ENCODE data around the gene IGF2R. TPM values are rescaled to one million over a fixed set of nuclear protein-coding genes. Genes with fewer than 3 reads are reported as not detected.
"Not testable (repeated sequence)": the region's sequence is repeated elsewhere in the genome, so short reads cannot be mapped to it uniquely, and the experiment has no call there.

IGF2R gene
- total RNA-seq, 1 experiment from 2014 or later: 92.2 TPM

DNA sequence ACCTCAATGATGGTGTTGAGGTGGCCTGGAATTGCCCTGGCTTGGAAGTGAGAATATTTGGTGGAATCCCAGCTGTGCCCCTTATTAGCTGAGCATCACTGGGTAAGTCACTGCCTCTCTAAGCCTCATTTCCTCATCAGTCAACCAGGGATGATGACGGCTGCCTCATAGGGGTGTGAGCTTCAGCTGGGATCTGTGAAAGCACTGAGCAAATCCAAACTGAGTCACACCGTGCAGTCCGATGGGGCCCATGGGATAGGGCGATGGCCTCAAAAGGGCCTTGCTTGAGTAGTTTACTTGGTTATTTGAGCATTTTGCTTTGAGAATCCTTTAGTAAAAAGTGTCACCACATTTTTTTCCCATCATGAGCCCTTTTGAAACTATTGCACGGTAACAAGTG lies 153.9 kb downstream of the IGF2R start:
- Histone ChIP-seq H3K4me1 (no peaks in the 10 kb centered on the region), H3K9me3 (no peaks in the 10 kb centered on the region), H3K36me3 (ENCODE audit: control insufficient read depth, insufficient read depth, low read length) (no peaks in the 10 kb centered on the region), H3K4me3 (ENCODE audit: low read depth, low read length) (no peak overlapping the region), H3K27me3 (replicated peaks; ENCODE audit: control insufficient read depth, insufficient read depth, low read length) (no peaks in the 10 kb centered on the region)
- no peak for DNase-seq
- Mint-ChIP-seq H3K27me3 (ENCODE audit: insufficient read depth, unreplicated experiment) (no peaks in the 10 kb centered on the region), H3K4me3 (ENCODE audit: unreplicated experiment) (no peak overlapping the region), H3K36me3 (ENCODE audit: insufficient read depth, unreplicated experiment) (peaks cover 5% of the 10 kb centered on the region), H3K27ac (ENCODE audit: unreplicated experiment) (no peak overlapping the region), H3K9me3 (ENCODE audit: unreplicated experiment) (no peaks in the 10 kb centered on the region), H3K4me1 (ENCODE audit: low read depth, unreplicated experiment) (no peaks in the 10 kb centered on the region)
- BruUV-seq (replicated peaks): no TSS peak
- TF ChIP-seq, protein P1, sequence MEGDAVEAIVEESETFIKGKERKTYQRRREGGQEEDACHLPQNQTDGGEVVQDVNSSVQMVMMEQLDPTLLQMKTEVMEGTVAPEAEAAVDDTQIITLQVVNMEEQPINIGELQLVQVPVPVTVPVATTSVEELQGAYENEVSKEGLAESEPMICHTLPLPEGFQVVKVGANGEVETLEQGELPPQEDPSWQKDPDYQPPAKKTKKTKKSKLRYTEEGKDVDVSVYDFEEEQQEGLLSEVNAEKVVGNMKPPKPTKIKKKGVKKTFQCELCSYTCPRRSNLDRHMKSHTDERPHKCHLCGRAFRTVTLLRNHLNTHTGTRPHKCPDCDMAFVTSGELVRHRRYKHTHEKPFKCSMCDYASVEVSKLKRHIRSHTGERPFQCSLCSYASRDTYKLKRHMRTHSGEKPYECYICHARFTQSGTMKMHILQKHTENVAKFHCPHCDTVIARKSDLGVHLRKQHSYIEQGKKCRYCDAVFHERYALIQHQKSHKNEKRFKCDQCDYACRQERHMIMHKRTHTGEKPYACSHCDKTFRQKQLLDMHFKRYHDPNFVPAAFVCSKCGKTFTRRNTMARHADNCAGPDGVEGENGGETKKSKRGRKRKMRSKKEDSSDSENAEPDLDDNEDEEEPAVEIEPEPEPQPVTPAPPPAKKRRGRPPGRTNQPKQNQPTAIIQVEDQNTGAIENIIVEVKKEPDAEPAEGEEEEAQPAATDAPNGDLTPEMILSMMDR (IDR thresholded peaks at IDR 0.05; ENCODE audit: insufficient read depth in 1 of 2, low read depth in 1 of 2, low read length in 1 of 2, severe bottlenecking in 1 of 2, unreplicated experiment in 1 of 2): no peak
- ChIA-PET CTCF (no interaction called here), POLR2A (no interaction called here)
- intact Hi-C loops (cut with micrococcal nuclease; ENCODE audit: unreplicated experiment): no loop called here

DNA sequence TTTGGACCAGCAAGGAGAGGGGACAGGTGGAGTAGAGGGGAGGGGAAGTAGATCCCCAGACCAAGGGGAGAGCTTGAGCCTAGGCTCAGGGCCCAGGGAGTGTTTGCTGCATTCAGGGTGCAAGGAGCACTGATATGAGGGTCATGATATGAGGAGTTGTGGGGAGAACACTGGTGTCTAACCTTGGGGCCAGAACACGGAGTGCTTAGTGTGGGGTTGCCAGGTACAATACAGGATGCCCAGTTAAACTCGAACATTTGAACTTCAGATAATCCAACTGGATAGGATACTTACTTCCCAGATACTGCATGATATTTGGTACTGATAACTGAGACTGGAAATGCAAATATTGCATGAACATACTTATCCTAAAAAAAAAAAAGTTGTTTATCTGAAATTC lies 155.1 kb downstream of the IGF2R start:
- Mint-ChIP-seq H3K27ac (ENCODE audit: unreplicated experiment) (no peak overlapping the region), H3K9me3 (ENCODE audit: unreplicated experiment) (no peaks in the 10 kb centered on the region), H3K4me3 (ENCODE audit: unreplicated experiment) (no peak overlapping the region), H3K4me1 (ENCODE audit: low read depth, unreplicated experiment) (no peaks in the 10 kb centered on the region), H3K36me3 (ENCODE audit: insufficient read depth, unreplicated experiment) (peaks cover 5% of the 10 kb centered on the region), H3K27me3 (ENCODE audit: insufficient read depth, unreplicated experiment) (no peaks in the 10 kb centered on the region)
- Histone ChIP-seq H3K36me3 (ENCODE audit: control insufficient read depth, insufficient read depth, low read length) (no peaks in the 10 kb centered on the region), H3K4me1 (no peaks in the 10 kb centered on the region), H3K9me3 (no peaks in the 10 kb centered on the region), H3K27me3 (replicated peaks; ENCODE audit: control insufficient read depth, insufficient read depth, low read length) (no peaks in the 10 kb centered on the region), H3K4me3 (ENCODE audit: low read depth, low read length) (no peak overlapping the region)
- BruUV-seq (replicated peaks): no TSS peak
- TF ChIP-seq, protein P1 (IDR thresholded peaks at IDR 0.05; ENCODE audit: insufficient read depth in 1 of 2, low read depth in 1 of 2, low read length in 1 of 2, severe bottlenecking in 1 of 2, unreplicated experiment in 1 of 2): no peak
- intact Hi-C loops (cut with micrococcal nuclease; ENCODE audit: unreplicated experiment): no loop called here
- CTCF ChIA-PET: no interaction called here
- no peak for DNase-seq
- POLR2A ChIA-PET: no interaction called here

DNA sequence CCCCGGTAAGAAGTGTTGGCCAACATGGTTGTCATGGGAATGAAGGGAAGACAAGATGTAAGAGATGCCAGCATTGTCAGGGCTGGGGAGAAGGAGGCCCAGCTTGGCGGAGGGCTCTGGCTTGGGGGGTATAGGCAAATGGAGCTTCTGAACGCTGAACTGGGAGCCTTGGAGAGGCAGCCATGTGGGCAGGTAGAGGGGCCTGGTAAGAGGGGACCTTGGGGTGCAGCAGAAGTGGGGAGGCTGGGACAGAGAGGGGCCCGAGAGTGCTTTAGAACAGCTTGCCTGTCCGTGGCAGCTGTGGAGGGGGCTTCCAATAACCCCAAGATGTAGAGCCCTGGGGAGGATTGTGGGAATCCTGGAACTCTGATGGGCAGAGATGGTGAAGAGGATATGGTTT lies 155.7 kb downstream of the IGF2R start:
- Mint-ChIP-seq H3K36me3 (ENCODE audit: insufficient read depth, unreplicated experiment) (peaks cover under 1% of the 10 kb centered on the region), H3K27ac (ENCODE audit: unreplicated experiment) (no peak overlapping the region), H3K9me3 (ENCODE audit: unreplicated experiment) (no peaks in the 10 kb centered on the region), H3K4me3 (ENCODE audit: unreplicated experiment) (no peak overlapping the region), H3K27me3 (ENCODE audit: insufficient read depth, unreplicated experiment) (no peaks in the 10 kb centered on the region), H3K4me1 (ENCODE audit: low read depth, unreplicated experiment) (no peaks in the 10 kb centered on the region)
- no peak for DNase-seq
- Histone ChIP-seq H3K9me3 (no peaks in the 10 kb centered on the region), H3K4me3 (ENCODE audit: low read depth, low read length) (no peak overlapping the region), H3K4me1 (no peaks in the 10 kb centered on the region), H3K27me3 (replicated peaks; ENCODE audit: control insufficient read depth, insufficient read depth, low read length) (no peaks in the 10 kb centered on the region), H3K36me3 (ENCODE audit: control insufficient read depth, insufficient read depth, low read length) (no peaks in the 10 kb centered on the region)
- intact Hi-C loops (cut with micrococcal nuclease; ENCODE audit: unreplicated experiment): no loop called here
- ChIA-PET CTCF (no interaction called here), POLR2A (no interaction called here)
- BruUV-seq (replicated peaks): no TSS peak
- TF ChIP-seq, protein P1 (IDR thresholded peaks at IDR 0.05; ENCODE audit: insufficient read depth in 1 of 2, low read depth in 1 of 2, low read length in 1 of 2, severe bottlenecking in 1 of 2, unreplicated experiment in 1 of 2): no peak

DNA sequence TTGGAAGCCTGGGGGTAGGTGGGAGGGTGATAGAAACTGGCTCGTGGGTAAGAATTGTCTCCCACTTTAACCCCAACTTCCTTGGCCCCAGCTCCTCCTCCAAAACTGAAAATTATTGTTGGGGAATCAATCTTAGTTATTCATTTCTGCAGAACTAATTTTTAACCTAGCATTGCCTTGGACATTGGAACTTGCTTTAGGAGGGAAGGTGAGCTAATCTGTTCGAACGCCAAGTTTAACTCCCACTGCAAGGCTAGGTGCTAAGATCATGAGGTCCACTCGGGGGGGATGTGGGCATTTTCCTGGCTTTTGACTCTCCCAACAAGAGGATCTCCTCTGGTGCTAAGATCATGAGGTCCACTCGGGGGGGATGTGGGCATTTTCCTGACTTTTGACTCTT lies 156.2 kb downstream of the IGF2R start:
- H3K27ac Mint-ChIP-seq (ENCODE audit: unreplicated experiment); H3K4me1 Mint-ChIP-seq (ENCODE audit: low read depth, unreplicated experiment); H3K36me3 Mint-ChIP-seq (ENCODE audit: insufficient read depth, unreplicated experiment); H3K4me3 Mint-ChIP-seq (ENCODE audit: unreplicated experiment); H3K9me3 ChIP-seq; POLR2A ChIA-PET; H3K36me3 ChIP-seq (ENCODE audit: control insufficient read depth, insufficient read depth, low read length); H3K4me3 ChIP-seq (ENCODE audit: low read depth, low read length); H3K27me3 ChIP-seq (replicated peaks; ENCODE audit: control insufficient read depth, insufficient read depth, low read length); H3K4me1 ChIP-seq; H3K9me3 Mint-ChIP-seq (ENCODE audit: unreplicated experiment); CTCF ChIA-PET; intact Hi-C loops (cut with micrococcal nuclease; ENCODE audit: unreplicated experiment); H3K27me3 Mint-ChIP-seq (ENCODE audit: insufficient read depth, unreplicated experiment); BruUV-seq (replicated peaks); DNase-seq: not testable (repeated sequence)
